HepG2 (cell line): ENCODE measurements around the gene CNTN5.

Experiments used
- CEBPB ChIP-seq: IDR thresholded peaks from 2 replicates; pipeline ENCODE4 v1.6.1; 2011; ENCODE audit warnings: low read depth, low read length, improper control_type of control experiment, borderline replicate concordance
- CEBPG ChIP-seq: IDR thresholded peaks from 2 replicates; pipeline ENCODE4 v1.6.1; 2016
- ELF1 ChIP-seq: sonication (generic); formaldehyde crosslinking; IDR thresholded peaks from 2 replicates; pipeline ENCODE4 v1.4.0; 2020; ENCODE audit warnings: missing genetic modification reagents
- NONO ChIP-seq, 2 experiments: fragments of 450-650 bp in 1 of 2; sonication (generic) in 1 of 2; formaldehyde crosslinking in 1 of 2; IDR thresholded peaks in 1 of 2; conservative IDR thresholded peaks in 1 of 2; 2 replicates each; pipeline versions ENCODE4 v1.6.1 to v1.8.0; 2017 to 2022; ENCODE audit warnings: mild to moderate bottlenecking in 1 of 2, missing genetic modification reagents in 1 of 2, moderate library complexity in 1 of 2
- SNAPC5 ChIP-seq: sonication (generic); formaldehyde crosslinking; IDR thresholded peaks from 2 replicates; pipeline ENCODE4 v1.8.1; 2023; ENCODE audit warnings: mild to moderate bottlenecking, missing genetic modification reagents, borderline replicate concordance
- TAF1 ChIP-seq: sonication (generic); formaldehyde crosslinking; IDR thresholded peaks from 2 replicates; pipeline ENCODE4 v1.4.0; 2020; ENCODE audit warnings: missing genetic modification reagents
- ZBTB25 ChIP-seq: IDR thresholded peaks from 2 replicates; pipeline ENCODE4 v1.6.1; 2018; ENCODE audit warnings: missing genetic modification reagents
- ZNF441 ChIP-seq: sonication (generic); formaldehyde crosslinking; IDR thresholded peaks from 2 replicates; pipeline ENCODE4 v1.7.0; 2021; ENCODE audit warnings: missing genetic modification reagents, borderline replicate concordance
- ZNF792 ChIP-seq: IDR thresholded peaks from 2 replicates; pipeline ENCODE4 v1.6.1; 2016
- TF ChIP-seq, protein P1 (sequence below): sonication (generic); formaldehyde crosslinking; IDR thresholded peaks from 2 replicates; pipeline ENCODE4 v1.5.0; 2020; ENCODE audit warnings: mild to moderate bottlenecking, missing genetic modification reagents, moderate library complexity
- TF ChIP-seq, protein P2 (sequence below): sonication (generic); formaldehyde crosslinking; IDR thresholded peaks from 2 replicates; pipeline ENCODE4 v1.4.0; 2020; ENCODE audit warnings: low read depth, mild to moderate bottlenecking, missing genetic modification reagents
- TF ChIP-seq, protein P3 (sequence below): sonication (generic); formaldehyde crosslinking; IDR thresholded peaks from 2 replicates; pipeline ENCODE4 v1.4.0; 2020; ENCODE audit warnings: missing genetic modification reagents, mild to moderate bottlenecking, borderline replicate concordance
- TF ChIP-seq, protein P4 (sequence below), 2 experiments: IDR thresholded peaks; 2 replicates each; pipeline ENCODE4 v1.6.1; 2011 to 2012; ENCODE audit warnings: low read length in 2 of 2, borderline replicate concordance in 1 of 2, low read depth in 1 of 2, mild to moderate bottlenecking in 1 of 2, moderate library complexity in 1 of 2
- TF ChIP-seq, protein P5 (sequence below): sonication (generic); formaldehyde crosslinking; IDR thresholded peaks from 2 replicates; pipeline ENCODE4 v1.9.0; 2021; ENCODE audit warnings: missing genetic modification reagents, borderline replicate concordance

DNA sequence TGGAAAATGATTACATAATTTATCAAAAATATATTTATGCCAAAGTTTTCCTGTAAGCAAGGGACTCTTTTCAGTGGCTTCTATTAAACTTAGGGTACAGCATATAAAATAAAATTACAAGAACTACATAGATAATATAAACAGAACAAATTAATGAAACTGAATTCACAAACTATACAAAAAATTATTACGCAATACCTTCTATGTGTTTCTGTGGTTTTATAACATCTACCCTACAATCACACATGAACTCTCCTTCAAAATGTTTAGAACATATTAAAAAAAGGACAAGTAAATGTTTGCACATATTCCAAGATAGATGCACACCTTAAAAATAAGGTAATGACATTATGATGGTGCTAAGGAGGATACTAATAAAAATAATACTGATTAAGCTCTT is 235.9 kb downstream of the CNTN5 start:
- TF ChIP-seq, protein P1, sequence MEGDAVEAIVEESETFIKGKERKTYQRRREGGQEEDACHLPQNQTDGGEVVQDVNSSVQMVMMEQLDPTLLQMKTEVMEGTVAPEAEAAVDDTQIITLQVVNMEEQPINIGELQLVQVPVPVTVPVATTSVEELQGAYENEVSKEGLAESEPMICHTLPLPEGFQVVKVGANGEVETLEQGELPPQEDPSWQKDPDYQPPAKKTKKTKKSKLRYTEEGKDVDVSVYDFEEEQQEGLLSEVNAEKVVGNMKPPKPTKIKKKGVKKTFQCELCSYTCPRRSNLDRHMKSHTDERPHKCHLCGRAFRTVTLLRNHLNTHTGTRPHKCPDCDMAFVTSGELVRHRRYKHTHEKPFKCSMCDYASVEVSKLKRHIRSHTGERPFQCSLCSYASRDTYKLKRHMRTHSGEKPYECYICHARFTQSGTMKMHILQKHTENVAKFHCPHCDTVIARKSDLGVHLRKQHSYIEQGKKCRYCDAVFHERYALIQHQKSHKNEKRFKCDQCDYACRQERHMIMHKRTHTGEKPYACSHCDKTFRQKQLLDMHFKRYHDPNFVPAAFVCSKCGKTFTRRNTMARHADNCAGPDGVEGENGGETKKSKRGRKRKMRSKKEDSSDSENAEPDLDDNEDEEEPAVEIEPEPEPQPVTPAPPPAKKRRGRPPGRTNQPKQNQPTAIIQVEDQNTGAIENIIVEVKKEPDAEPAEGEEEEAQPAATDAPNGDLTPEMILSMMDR = no peak
- no peak for TF ChIP-seq TAF1 (CRISPR knock-in tag)
- TF ChIP-seq, protein P2, sequence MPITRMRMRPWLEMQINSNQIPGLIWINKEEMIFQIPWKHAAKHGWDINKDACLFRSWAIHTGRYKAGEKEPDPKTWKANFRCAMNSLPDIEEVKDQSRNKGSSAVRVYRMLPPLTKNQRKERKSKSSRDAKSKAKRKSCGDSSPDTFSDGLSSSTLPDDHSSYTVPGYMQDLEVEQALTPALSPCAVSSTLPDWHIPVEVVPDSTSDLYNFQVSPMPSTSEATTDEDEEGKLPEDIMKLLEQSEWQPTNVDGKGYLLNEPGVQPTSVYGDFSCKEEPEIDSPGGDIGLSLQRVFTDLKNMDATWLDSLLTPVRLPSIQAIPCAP = no peak
- no peak for TF ChIP-seq ZNF792
- TF ChIP-seq ZBTB25 (CRISPR knock-in tag) = no peak
- no peak for TF ChIP-seq CEBPG
- TF ChIP-seq, protein P3, sequence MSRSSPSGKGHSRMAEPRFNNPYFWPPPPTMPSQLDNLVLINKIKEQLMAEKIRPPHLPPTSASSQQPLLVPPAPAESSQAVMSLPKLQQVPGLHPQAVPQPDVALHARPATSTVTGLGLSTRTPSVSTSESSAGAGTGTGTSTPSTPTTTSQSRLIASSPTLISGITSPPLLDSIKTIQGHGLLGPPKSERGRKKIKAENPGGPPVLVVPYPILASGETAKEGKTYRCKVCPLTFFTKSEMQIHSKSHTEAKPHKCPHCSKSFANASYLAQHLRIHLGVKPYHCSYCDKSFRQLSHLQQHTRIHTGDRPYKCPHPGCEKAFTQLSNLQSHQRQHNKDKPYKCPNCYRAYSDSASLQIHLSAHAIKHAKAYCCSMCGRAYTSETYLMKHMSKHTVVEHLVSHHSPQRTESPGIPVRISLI (CRISPR knock-in tag) = no peak
- TF ChIP-seq CEBPB = peak; percentile 84
- no peak for TF ChIP-seq NONO (IDR thresholded peaks at IDR 0.05)
- TF ChIP-seq NONO (CRISPR knock-in tag; conservative IDR thresholded peaks at IDR 0.05) = no peak
- TF ChIP-seq ELF1 (CRISPR knock-in tag) = no peak
- TF ChIP-seq, protein P4, sequence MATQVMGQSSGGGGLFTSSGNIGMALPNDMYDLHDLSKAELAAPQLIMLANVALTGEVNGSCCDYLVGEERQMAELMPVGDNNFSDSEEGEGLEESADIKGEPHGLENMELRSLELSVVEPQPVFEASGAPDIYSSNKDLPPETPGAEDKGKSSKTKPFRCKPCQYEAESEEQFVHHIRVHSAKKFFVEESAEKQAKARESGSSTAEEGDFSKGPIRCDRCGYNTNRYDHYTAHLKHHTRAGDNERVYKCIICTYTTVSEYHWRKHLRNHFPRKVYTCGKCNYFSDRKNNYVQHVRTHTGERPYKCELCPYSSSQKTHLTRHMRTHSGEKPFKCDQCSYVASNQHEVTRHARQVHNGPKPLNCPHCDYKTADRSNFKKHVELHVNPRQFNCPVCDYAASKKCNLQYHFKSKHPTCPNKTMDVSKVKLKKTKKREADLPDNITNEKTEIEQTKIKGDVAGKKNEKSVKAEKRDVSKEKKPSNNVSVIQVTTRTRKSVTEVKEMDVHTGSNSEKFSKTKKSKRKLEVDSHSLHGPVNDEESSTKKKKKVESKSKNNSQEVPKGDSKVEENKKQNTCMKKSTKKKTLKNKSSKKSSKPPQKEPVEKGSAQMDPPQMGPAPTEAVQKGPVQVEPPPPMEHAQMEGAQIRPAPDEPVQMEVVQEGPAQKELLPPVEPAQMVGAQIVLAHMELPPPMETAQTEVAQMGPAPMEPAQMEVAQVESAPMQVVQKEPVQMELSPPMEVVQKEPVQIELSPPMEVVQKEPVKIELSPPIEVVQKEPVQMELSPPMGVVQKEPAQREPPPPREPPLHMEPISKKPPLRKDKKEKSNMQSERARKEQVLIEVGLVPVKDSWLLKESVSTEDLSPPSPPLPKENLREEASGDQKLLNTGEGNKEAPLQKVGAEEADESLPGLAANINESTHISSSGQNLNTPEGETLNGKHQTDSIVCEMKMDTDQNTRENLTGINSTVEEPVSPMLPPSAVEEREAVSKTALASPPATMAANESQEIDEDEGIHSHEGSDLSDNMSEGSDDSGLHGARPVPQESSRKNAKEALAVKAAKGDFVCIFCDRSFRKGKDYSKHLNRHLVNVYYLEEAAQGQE (IDR thresholded peaks at IDR 0.05; ENCODE audit: borderline replicate concordance in 1 of 2, low read depth in 1 of 2, low read length in 2 of 2) = no peak
- TF ChIP-seq, protein P5, sequence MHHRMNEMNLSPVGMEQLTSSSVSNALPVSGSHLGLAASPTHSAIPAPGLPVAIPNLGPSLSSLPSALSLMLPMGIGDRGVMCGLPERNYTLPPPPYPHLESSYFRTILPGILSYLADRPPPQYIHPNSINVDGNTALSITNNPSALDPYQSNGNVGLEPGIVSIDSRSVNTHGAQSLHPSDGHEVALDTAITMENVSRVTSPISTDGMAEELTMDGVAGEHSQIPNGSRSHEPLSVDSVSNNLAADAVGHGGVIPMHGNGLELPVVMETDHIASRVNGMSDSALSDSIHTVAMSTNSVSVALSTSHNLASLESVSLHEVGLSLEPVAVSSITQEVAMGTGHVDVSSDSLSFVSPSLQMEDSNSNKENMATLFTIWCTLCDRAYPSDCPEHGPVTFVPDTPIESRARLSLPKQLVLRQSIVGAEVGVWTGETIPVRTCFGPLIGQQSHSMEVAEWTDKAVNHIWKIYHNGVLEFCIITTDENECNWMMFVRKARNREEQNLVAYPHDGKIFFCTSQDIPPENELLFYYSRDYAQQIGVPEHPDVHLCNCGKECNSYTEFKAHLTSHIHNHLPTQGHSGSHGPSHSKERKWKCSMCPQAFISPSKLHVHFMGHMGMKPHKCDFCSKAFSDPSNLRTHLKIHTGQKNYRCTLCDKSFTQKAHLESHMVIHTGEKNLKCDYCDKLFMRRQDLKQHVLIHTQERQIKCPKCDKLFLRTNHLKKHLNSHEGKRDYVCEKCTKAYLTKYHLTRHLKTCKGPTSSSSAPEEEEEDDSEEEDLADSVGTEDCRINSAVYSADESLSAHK = no peak
- TF ChIP-seq ZNF441 (CRISPR knock-in tag) = no peak
- TF ChIP-seq SNAPC5 (CRISPR knock-in tag) = no peak
